Right cardiac atrium (tissue), 5 donors: ENCODE data around the gene NECTIN2. TPM values are rescaled to one million over a fixed set of nuclear protein-coding genes. Genes with fewer than 3 reads are reported as not detected.

Experiments used
- ATAC-seq, 2 donors: fragments of 200-7000 bp; cut with Tn5 transposase; one replicate each; pipeline versions ENCODE4 v1.8.0 to v1.9.1; 2020; ENCODE audit warnings: moderate library complexity in 2 of 2, mild to moderate bottlenecking in 1 of 2
- DNase-seq, 3 donors: peaks; one replicate each; pipeline ENCODE4 v3.0.0-alpha.2; 2020
- H3K27ac ChIP-seq: one replicate; pipeline ENCODE4 v1.5.1; 2013; ENCODE audit warnings: mild to moderate bottlenecking, low read length, control low read depth, moderate library complexity
- H3K27me3 ChIP-seq: one replicate; pipeline ENCODE4 v1.6.1; 2013; ENCODE audit not compliant: control insufficient read depth, insufficient read depth
- H3K4me1 ChIP-seq: one replicate; pipeline ENCODE4 v1.6.1; 2013; ENCODE audit warnings: low read length; ENCODE audit not compliant: control insufficient read depth, insufficient read depth
- H3K4me3 ChIP-seq: one replicate; pipeline ENCODE4 v1.5.1; 2013; ENCODE audit warnings: low read length, control low read depth
- H3K9me3 ChIP-seq: one replicate; pipeline ENCODE4 v1.6.1; 2013; ENCODE audit warnings: low read length; ENCODE audit not compliant: control insufficient read depth
- WGBS: extraction: QIAGEN DNeasy Blood & Tissue Kit; methylation state at CpG from one replicate; pipeline ENCODE4 v1.1.7; 2013; 5-methylcytosine and 5-hydroxymethylcytosine counted together
- intact Hi-C, 4 donors: fragments of 100-400 bp; cut with DNase I; formaldehyde crosslinking; loops; one replicate each; pipeline versions ENCODE4 v1.11.0 to v1.14.0; 2022 to 2023
- polyA plus RNA-seq: library from polyadenylated mRNA; stranded (reverse); fragments of 200-250 nt; gene quantifications from one replicate; pipeline ENCODE4 v1.2.3, GENCODE V29; 2013
- total RNA-seq, 4 donors: library from RNA; stranded (reverse); fragmentation: NEBNext Ultra II Directional; extraction: Animal tissue kit (Norgen Biotek cat#: 25700); gene quantifications; one replicate each; pipeline ENCODE4 v1.2.1, GENCODE V29; 2021
- donor health status: healthy with polysubstance abuse.
- donor health status: DM: no; HTN: yes; CAD: no.
- donor health status: DM: no; HTN: no; CAD: no.
- donor health status: DM: no; HTN: yes; CAD: no; lungs with severe emphysema.
- donor health status: DM: yes; HTN: yes; CAD: no.

NECTIN2 gene
- total and polyA plus RNA-seq, 5 donors, result 44.2 to 106 (median 57.0) TPM

- H3K4me3 ChIP-seq, result no peak overlapping the region
- intact Hi-C loops, result no loop called here
- H3K9me3 ChIP-seq, result no peaks in the 10 kb centered on the region
- H3K4me1 ChIP-seq, result no peaks in the 10 kb centered on the region
- ATAC-seq (no peak), DNase-seq (peak in 1 of 3 donors; percentile 18)
- no peaks in the 10 kb centered on the region for H3K27me3 ChIP-seq
- WGBS, result 85% methylated on average over 2 of the region's 2 CpGs
- no peak overlapping the region for H3K27ac ChIP-seq
These were observed 6.8 kb upstream of the NECTIN2 start for GRCh38 chr19:44839276-44839675.

- no peaks in the 10 kb centered on the region for H3K9me3 ChIP-seq
- no peak for DNase-seq
- no peaks in the 10 kb centered on the region for H3K27me3 ChIP-seq
- intact Hi-C loops, result loop anchor here in 3 of 4 donors (5.0 to 10.0 kb wide), 3 partner anchors 34 to 266 kb away; partner anchors contain the start of gene BCAM (in 1 of the 3)
- no peak for ATAC-seq
- no peak overlapping the region for H3K27ac ChIP-seq
- H3K4me1 ChIP-seq, result no peaks in the 10 kb centered on the region
- 83% methylated on average over 7 of the region's 7 CpGs for WGBS
- no peak overlapping the region for H3K4me3 ChIP-seq
These were observed 5.3 kb upstream of the NECTIN2 start for GRCh38 chr19:44840811-44841210.

- 80% methylated on average over 3 of the region's 3 CpGs for WGBS
- H3K27ac ChIP-seq, result no peak overlapping the region
- H3K9me3 ChIP-seq, result no peaks in the 10 kb centered on the region
- H3K27me3 ChIP-seq, result no peaks in the 10 kb centered on the region
- no peak overlapping the region for H3K4me3 ChIP-seq
- DNase-seq, result peak in 2 of 3 donors; percentile 32 to 33
- H3K4me1 ChIP-seq, result no peaks in the 10 kb centered on the region
- no peak for ATAC-seq
- intact Hi-C loops, result loop anchor here in 3 of 4 donors (5.0 to 10.0 kb wide), 3 partner anchors 34 to 266 kb away; partner anchors contain the start of gene BCAM (in 1 of the 3)
These were observed 4.9 kb upstream of the NECTIN2 start for GRCh38 chr19:44841231-44841630.

GRCh38 chr19:44845286-44845611 lies 848 bp upstream of the NECTIN2 start:
- Histone ChIP-seq H3K4me1 (peaks cover 7% of the 10 kb centered on the region), H3K27me3 (no peaks in the 10 kb centered on the region), H3K4me3 (peak overlapping the region; percentile 40), H3K9me3 (no peaks in the 10 kb centered on the region), H3K27ac (peak overlapping the region; percentile 76)
- no peak for ATAC-seq
- intact Hi-C loops, result loop anchor here in 2 of 4 donors (2.0 to 10.0 kb wide), 4 partner anchors 44 to 270 kb away; no protein-coding TSS in a partner anchor
- peak; percentile 51 to 74 (median 73) for DNase-seq
- 9% methylated on average over 12 of the region's 12 CpGs for WGBS

GRCh38 chr19:44846455-44847143 lies 502 bp downstream of the NECTIN2 start:
- Histone ChIP-seq H3K4me3 (peak overlapping the region; percentile 98), H3K27me3 (no peaks in the 10 kb centered on the region), H3K4me1 (peaks cover 10% of the 10 kb centered on the region), H3K9me3 (no peaks in the 10 kb centered on the region), H3K27ac (peak overlapping the region; percentile 95)
- intact Hi-C loops, result loop anchor here in 1 of 4 donors (10.0 kb wide), 1 partner anchor 272 kb away; no protein-coding TSS in a partner anchor
- WGBS, result under 1% methylated on average over 51 of the region's 51 CpGs
- no peak for ATAC-seq
- DNase-seq, result peak; percentile 55 to 75 (median 75)

- WGBS, result 1% methylated on average over 47 of the region's 47 CpGs
- DNase-seq, result peak; percentile 83 to 92 (median 90)
- peak; percentile 7 to 38 for ATAC-seq
- Histone ChIP-seq H3K4me3 (peak overlapping the region; percentile 98), H3K27me3 (no peaks in the 10 kb centered on the region), H3K9me3 (no peaks in the 10 kb centered on the region), H3K4me1 (peaks cover 10% of the 10 kb centered on the region), H3K27ac (peak overlapping the region; percentile 95)
- intact Hi-C loops, result loop anchor here in 1 of 4 donors (10.0 kb wide), 1 partner anchor 273 kb away; no protein-coding TSS in a partner anchor
These were observed 1.3 kb downstream of the NECTIN2 start for GRCh38 chr19:44847144-44848035.

- Histone ChIP-seq H3K9me3 (no peaks in the 10 kb centered on the region), H3K4me3 (peak overlapping the region; percentile 98), H3K4me1 (peaks cover 10% of the 10 kb centered on the region), H3K27ac (peak overlapping the region; percentile 95), H3K27me3 (no peaks in the 10 kb centered on the region)
- intact Hi-C loops, result loop anchor here in 1 of 4 donors (10.0 kb wide), 1 partner anchor 273 kb away; no protein-coding TSS in a partner anchor
- ATAC-seq (peak in 1 of 2 donors; percentile 0), DNase-seq (peak; percentile 37 to 76 (median 71))
- 10% methylated on average over 19 of the region's 19 CpGs for WGBS
These were observed 2.1 kb downstream of the NECTIN2 start for GRCh38 chr19:44848036-44848811.

GRCh38 chr19:44848812-44849447 lies 2.8 kb downstream of the NECTIN2 start:
- intact Hi-C loops, result loop anchor here in 1 of 4 donors (10.0 kb wide), 1 partner anchor 274 kb away; no protein-coding TSS in a partner anchor
- peak; percentile 36 to 74 (median 73) for DNase-seq
- Histone ChIP-seq H3K4me3 (no peak overlapping the region), H3K9me3 (no peaks in the 10 kb centered on the region), H3K27ac (peak overlapping the region; percentile 26), H3K4me1 (peaks cover 10% of the 10 kb centered on the region), H3K27me3 (no peaks in the 10 kb centered on the region)
- 14% methylated on average over 18 of the region's 18 CpGs for WGBS
- no peak for ATAC-seq

GRCh38 chr19:44850641-44851109 lies 4.6 kb downstream of the NECTIN2 start:
- WGBS, result 52% methylated on average over 8 of the region's 8 CpGs
- H3K27ac ChIP-seq, result peak overlapping the region; percentile 19

GRCh38 chr19:44851427-44851826 lies 5.3 kb downstream of the NECTIN2 start:
- H3K9me3 ChIP-seq, result no peaks in the 10 kb centered on the region
- DNase-seq (peak; percentile 16 to 50 (median 43)), ATAC-seq (no peak)
- 73% methylated on average over 2 of the region's 2 CpGs for WGBS
- intact Hi-C loops, result no loop called here
- H3K4me3 ChIP-seq, result no peak overlapping the region
- peaks cover 10% of the 10 kb centered on the region for H3K4me1 ChIP-seq
- H3K27ac ChIP-seq, result no peak overlapping the region
- no peaks in the 10 kb centered on the region for H3K27me3 ChIP-seq

More at GRCh38 chr19:44850641-44851109, 4.6 kb downstream of the NECTIN2 start:
- ATAC-seq, result no peak
- H3K9me3 ChIP-seq, result no peaks in the 10 kb centered on the region
- no peaks in the 10 kb centered on the region for H3K27me3 ChIP-seq
- H3K4me1 ChIP-seq, result peaks cover 10% of the 10 kb centered on the region
- peak; percentile 28 to 71 (median 68) for DNase-seq
- H3K4me3 ChIP-seq, result no peak overlapping the region
- intact Hi-C loops, result no loop called here
